Hematopoietic multipotent progenitor cell treated with erythropoietin and hydrocortisone succinate and interleukin-3 and kit ligand, for 4 days (in vitro differentiated cells): ENCODE results near the gene GLRA1.
A peak's percentile ranks its signal among the peaks of the same experiment; 100 is the strongest.
"Not testable (repeated sequence)": the region's sequence is repeated elsewhere in the genome, so short reads cannot be mapped to it uniquely, and the experiment has no call there.

Experiments used
- DNase-seq: peaks from one replicate; pipeline ENCODE4 v3.0.0-alpha.2; 2015

Gene GLRA1

DNA sequence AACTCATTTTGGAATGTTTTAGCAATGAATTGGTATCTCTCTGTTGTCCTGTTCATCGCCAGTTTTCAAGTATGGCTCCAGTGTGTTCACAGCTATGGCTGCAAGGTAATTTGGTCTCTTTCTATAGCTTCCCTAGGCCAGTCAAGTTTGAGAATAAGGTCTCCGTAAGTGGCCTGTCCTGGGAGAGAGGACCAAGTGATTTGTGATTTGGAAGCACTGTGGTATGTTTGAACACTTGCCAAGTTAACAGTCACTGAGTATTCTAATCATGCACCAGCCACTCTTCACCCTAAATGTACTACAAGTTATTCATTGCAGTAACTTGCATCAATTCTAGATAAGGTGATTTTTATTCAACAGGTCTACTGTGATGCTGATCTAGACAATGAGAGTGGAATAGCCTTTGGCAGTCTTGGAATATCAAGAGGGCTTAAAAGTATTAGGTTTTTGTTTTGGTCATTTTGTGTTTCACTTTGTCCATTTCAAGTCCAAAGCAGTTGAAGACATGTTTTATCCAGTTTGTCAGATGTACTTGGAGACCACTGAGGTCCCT is 111.8 kb downstream of the GLRA1 start:
- no peak for DNase-seq

DNA sequence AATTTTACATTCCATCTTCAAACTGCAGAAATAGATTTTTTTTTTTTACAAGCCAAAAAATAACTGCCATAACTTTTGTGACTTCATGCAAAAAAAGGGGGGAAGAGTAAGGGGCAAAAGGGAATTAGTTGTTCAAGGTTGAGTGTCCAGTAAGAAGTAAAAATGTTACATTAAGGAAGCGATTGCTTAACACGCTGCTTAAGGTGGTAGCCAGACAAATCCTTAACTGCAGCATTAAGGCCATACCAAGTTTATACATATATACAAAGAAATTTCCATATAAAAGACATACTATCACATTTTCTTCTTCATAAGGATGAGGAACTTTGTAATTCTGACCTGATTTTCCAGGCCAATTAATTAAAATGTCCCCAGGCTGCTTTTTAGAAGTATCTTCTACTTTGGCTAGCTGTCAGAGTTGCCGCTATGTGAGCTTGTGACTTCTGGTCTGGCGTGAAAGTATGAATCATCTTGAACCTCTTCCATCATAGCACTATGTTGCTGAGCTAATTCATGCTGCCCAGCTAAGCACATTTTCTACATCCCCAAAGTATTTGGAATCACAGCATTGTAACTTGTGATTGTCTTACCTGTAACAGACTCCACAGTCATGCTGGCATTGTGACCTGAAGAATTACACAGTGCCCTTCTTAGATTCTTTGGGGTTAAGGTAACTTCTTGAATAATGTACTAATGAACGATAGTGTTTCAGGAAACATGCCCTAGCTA is 112.9 kb downstream of the GLRA1 start:
- no peak for DNase-seq

DNA sequence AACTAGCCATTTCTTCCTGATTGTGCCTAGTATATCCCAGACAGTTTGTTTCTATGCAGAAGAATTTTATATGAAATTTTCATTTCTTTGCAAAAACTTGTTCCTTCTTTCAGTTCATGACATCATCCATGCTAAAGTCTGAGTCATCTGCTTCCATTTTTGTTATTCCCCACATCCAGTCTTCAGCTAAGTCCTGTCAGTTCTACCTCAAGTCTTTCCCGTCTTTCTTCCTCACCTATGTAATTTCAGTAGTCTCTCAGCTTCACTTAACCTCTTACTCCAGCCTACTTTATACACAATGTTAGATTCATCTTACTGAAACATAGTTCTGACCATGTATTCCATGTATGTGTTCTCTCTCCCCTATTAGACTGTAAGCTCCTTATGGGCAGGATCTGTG is 113.8 kb downstream of the GLRA1 start:
- no peak for DNase-seq

DNA sequence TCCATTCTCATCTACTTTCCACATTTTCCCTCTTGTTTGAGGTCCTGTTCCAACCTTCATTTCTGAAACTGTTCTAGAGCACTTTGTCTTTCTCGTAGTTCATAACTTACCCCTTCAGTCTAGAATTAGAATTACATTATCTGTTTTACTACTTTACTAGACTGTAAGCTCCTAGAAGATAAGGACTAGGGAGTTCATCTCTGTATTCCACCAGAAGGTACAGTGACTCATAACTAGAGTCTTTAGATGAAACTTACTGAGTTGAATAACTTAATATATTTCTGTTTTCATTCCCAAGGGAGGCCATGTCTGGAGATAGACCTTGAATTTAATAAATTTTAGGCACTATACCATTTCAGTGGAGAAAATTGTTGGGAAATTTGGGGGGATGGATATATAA is 114.2 kb downstream of the GLRA1 start:
- DNase-seq = peak; percentile 23

DNA sequence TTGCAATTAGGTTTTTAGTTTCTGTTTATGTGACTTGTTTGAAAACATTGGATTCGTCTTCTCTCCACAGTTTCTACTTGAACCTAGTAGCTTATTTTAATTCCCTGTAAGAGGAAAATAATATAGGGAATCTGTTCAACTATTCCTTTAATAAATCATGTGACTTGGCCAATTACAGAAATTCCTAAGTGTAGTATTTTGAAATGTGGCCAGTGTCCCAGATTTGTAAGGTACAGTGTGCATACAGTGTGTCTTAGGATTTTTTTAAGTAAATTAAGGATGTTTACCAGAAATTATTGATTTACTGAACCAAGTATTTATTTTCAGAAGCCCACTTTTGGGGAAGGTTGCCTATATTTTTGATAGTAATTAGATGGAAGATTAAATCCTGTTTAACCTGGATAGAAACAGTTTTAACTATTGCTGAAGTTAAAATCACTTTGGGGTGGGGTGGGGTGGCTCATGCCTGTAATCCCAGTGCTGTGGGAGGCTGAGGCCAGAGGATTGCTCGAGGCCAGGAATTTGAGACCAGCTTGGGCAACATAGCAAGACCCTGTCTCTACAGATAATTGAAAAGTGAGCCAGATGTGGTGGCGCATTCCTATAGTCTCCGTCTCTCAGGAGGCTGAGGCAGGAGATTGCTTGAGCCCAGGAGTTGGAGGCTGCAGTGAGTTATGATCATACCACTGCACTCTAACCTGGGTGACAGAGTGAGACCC is 116.0 kb downstream of the GLRA1 start:
- DNase-seq = no peak

DNA sequence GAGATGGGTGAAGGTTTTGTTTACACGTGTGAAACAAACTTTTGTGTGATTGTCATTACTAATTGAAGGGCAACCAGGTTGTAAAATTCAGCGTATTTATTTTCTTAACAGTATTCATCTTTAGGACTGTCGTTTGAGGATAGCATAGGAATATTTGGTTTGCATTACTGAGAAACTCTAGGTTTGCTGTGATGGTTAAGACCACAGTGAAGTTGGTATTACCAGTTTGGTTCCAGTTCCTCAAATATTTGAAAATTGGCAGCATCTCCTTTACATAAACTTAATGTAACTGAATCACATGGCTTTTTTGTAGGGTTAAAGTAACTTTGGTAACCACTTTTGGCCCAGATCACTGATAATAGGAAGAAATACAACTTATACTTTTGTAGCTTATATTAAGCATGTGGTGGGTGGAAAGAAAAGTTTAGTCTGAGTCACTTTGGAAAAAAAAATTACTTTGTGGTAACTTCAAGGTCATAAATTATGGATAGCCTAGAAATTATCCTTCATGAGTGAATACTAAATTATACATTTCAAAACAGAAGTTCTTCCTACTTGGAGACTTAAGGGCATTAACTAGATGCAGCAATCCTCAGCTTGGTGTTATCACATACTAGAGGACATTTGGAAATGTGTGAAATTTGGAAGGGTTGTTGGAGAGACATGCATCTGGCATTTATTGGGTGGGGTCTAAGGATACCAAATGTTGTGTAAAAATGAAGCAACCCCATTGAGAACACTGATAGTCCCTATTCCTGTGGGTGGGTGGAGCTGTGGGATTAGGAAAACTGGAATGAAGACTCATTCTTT is 119.0 kb downstream of the GLRA1 start:
- no peak for DNase-seq

DNA sequence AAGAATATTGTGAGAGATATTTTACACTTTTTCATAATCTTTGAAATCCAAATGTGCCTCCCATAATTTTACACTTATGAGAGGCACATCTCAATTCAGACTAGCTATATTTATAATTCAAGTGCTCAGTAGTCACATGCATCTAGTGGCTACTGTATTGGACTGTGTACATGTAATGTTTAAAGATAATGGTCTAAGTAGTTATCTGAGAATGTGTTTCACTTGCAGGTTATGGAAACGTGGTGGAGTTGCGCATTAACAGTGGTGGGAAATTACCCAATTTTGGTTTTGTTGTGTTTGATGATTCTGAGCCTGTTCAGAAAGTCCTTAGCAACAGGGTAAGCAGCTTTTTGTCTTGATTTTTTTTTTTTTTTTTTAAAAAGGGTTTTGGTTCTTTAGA is 124.1 kb downstream of the GLRA1 start:
- DNase-seq = peak; percentile 61

DNA sequence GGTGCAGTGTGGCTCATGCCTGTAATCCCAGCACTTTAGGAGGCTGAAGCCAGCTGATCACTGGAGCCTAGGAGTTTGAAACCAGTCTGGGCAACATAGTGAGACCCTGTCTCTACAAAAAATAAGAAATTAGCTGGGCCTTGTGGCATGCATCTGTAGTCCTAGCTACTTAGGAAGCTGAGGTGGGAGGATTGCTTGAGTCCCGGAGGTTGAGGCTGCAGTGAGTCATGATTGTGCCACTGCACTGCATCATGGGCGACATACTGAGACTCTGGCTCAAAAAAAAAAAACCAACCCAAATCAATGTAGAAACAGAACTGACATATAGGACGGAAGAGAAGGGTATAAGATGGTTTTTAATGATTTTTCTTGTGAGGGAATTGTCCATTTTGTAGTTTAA is 125.2 kb downstream of the GLRA1 start:
- no peak for DNase-seq

DNA sequence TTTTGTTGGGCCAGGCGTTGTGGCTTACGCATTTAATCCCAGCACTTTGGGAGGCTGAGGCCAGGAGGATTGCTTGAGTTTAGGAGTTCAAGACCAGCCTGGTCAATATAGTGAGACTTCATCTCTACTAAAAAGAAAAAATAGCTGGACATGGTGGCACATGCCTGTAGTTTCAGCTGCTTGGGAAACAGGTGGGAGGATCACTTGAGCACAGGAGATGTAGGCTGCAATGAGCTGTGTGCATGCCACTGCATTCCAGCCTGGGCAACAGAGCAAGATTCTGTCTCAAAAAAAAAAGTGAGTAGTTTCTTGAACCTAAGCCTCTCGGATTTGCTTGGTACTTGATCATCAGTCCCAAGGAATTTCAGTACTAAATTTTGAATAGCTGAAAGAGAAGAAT is 126.0 kb downstream of the GLRA1 start:
- DNase-seq = no peak

DNA sequence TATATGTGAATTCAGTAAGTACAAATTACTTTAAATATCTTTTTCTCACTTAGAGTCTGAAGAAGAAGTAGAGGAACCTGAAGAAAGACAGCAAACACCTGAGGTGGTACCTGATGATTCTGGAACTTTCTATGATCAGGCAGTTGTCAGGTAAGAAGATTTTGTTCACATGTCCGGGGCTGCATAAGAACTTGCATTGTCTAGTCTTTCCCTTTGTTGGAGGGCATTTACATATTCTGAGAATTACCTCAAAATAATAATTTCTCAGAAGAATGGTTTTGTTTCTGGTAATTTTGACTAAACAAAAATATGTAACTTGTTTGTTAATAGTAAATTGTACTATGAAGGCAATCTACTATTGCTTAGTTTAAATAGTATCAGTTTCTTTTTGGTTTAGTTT is 129.2 kb downstream of the GLRA1 start:
- no peak for DNase-seq

DNA sequence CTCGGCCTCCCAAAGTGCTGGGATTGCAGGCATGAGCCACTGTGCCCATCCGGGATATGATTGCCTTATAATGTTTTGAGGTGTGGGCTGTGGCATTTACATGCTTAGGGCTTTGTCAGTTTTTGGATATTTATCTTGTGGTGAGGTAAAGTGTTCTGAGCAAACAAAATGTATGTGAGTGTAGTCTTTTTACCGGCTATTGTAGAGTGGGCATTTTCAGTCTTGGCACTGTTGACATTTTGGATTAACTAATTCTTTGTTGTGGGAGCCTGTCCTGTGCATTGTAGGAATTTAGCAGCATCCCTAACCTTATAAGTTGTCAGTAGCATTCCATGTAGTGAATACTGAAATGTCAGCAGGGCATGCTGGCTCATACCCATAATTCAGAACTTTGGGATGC is 131.3 kb downstream of the GLRA1 start:
- no peak for DNase-seq

DNA sequence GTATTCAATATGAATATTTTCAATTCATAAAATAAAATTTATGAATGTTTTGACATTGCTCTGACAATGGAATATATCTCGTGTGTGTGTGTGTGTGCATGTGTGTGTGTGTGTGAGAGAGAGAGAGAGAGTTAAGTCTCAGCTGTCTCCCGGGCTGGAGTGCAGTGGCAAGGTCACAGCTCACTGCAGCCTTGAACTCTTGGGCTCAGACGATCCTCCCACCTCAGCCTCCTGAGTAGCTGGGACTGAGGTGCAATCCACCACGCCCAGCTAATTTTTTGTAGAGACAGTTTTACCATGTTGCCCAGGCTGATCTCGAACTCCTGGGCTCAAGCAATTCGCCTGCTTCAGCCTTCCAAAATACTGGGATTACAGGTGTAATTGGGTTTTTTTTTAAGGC is 136.8 kb downstream of the GLRA1 start:
- no peak for DNase-seq

DNA sequence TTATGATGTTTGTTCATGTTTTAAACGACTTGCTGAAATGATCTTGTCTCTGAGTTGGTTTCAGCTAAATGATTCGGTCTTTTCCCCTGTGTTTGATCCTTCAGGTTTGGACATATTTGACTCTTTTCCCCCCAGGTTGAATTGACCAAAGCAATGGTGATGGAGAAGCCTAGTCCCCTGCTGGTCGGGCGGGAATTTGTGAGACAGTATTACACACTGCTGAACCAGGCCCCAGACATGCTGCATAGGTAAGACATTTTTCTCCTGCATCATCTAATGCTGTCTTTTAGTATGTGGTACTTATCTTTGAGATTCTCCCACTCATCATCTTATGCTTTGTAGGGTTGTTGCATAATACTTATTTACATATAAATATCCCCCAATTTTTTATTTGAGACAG is 138.2 kb downstream of the GLRA1 start:
- no peak for DNase-seq

DNA sequence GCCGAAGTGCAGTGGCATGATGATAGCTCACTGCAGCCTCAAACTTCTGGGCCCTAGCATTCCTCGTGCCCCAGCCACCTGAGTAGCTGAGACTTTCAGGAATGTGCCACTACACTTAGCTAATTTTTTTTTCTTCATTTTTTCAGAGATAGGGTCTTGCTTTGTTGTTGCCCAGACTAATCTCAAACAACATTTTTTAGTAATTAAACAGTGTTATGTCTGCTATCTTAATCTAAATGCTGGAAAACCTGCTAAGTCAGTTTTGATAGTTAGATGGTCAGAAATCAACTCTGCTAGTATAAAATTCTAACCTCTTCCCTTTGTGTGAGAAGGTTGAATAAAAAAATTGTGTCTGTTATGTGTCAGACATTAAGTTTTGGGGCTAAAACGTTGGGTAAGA is 140.5 kb downstream of the GLRA1 start:
- no peak for DNase-seq

DNA sequence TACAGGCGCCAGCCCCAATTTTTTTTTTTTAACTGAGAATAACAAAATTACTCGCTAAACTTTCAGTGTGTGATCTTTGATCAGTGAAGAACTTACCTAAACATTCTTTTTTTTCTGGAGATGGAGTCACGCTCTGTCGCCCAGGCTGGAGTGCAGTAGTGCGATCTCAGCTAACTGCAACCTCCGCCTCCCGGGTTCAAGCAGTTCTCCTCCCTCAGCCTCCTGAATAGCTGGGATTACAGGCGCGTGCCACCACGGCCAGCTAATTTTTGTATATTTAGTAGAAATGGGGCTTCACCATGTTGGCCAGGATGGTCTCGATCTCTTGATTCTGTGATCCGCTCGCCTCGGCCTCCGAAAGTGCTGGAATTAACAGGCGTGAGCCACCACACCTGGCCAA is 141.0 kb downstream of the GLRA1 start:
- DNase-seq = not testable (repeated sequence)

DNA sequence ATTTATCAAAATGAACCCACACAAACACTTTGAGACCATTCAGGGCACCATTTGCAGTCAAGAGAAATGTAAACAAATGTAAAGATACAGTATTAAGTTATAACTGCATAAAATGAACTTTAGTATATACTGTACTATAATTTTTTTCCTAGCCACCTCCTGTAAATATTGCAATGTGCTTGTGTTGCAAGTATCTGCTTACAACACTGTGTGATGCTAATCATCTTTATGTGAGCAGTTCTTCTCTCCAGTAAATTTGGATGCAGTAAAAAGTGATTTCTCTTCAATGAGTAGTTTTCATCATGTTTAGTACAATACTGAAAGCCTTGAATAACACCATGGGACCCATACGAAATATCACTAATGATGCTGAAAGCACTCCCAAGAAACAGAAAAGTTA is 143.4 kb downstream of the GLRA1 start:
- peak; percentile 31 for DNase-seq

DNA sequence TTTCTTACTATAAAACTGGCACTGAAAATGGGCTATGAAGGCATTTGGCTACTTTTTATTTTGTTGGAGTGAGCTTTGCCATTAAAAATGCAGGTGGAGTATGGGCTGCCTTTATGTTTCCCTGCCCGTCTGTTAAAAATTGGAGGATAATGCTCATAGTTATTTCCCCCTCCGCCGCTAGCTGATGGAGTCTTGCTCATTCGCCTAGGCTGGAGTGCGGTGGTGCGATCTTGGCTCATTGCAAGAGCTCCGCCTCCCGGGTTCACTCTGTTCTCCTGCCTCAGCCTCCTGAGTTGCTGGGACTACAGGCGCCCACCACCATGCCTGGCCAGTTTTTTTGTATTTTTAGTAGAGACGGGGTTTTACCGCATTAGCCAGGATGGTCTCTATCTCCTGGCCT is 144.3 kb downstream of the GLRA1 start:
- no peak for DNase-seq

DNA sequence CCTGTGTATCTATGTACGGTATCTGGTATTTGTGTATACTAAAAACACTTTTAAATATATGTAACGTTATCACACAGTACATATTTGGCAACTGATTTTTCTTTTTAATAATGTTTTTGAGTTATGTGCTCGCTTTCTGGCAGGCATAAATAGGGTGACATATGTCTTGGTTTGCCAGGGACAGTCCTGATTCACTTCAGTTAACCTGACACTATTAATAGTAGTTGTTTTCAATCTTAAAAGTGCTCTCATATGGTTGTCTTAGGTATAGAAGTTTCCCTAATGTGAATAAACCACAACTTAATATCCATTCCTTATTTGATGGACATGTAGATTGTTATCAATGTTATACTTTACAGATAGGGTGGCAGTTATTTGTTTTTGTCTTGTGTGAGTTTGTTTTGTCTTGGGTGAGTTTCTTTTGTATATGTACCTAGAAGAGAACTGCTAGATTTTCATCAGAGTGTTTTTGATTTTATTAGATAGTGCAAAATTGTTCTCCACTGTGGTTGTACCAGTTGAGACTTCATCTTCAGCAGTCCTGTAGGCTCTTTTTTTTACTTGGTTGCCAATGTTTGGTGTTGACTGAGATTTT is 145.0 kb downstream of the GLRA1 start:
- DNase-seq = no peak

DNA sequence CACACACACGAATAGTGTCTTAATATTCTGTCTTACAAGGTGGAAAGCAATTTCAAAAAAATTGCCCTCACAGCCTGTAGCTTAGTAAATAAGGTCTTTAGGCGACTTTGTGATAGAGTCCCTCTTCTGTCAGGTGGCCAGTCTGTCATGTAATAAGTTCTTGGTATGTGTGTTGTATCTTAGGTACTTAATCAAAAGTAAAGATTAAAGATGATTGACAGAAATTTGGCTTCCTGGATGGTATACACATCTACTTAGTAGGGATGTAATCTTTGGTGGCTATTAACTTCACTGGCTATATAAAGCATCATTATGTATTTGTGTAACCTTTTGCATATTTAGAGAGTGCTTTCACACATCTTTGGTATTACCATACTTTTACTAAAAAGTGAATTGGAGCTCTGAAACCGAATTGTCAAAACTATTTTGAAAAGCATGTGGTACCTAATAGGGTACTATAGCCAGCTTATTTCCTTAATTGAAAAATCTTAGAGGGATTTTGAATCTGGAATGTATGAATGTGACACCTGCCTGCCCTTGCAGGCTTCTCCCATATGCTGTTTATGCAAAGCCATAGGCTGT is 149.5 kb downstream of the GLRA1 start:
- no peak for DNase-seq

DNA sequence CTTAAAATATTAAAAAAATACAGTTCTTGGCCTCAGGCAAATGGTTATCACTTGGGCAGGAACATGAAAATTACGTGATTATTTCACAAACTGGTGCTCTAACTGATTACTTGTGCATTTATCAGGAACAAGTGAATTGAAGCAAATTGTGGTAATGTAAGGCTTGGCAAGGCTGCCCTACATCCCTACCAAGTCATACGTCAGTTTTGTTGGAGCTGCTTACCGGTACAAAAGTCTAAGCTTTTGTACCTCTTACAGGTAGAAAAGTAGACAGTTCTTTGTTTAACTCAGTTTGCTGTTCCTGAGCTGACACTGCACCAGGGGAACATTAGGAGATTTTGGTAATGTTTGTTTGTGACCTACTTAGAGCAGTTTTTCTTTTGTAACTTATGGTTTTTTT is 150.7 kb downstream of the GLRA1 start:
- DNase-seq = peak; percentile 47

DNA sequence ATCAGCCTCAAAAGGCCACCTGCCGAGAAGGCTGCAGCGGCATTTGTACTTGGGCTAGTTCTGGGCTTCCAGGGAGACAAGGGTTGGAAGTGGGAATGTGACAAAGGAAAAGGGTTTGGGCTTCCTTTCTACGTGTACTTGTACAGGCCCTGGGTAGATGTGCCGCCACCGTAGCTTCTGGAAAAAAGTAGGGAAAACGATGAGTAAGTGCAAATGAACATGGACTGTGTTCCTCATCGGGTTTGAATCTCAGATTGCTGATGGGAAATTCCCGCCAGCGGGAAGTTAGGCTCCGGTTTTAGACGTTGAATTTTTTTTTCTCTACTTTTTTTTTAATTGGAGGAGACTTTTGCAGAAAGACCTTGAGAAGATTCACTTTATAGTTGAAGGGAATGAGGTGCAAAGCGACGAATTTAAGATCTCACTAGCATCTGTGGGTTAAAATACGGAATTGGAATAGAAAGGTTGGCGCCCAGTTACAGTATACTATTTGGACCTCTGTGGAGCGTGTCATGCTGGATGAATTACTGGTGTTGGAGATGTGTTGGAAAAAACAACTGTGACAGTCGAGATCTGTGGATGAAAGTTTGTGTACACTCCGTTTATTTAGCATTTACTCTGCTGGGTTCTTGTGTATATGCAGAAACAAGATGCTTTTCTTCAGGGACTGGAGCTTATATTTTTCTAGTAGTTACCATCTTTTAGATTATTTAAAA is 151.6 kb downstream of the GLRA1 start:
- no peak for DNase-seq
